PC-3 (cell line): ENCODE data around the gene P2RX4. TPM values are rescaled to one million over a fixed set of nuclear protein-coding genes. Genes with fewer than 3 reads are reported as not detected.

ENCODE experiments used
- ATAC-seq: fragments of 200-7000 bp; cut with Tn5 transposase; 2 replicates; pipeline ENCODE4 v1.9.1; 2020; ENCODE audit warnings: mild to moderate bottlenecking, moderate library complexity
- BruUV-seq: library from RNA; stranded (reverse); fragments of 400-500 nt; replicated peaks from 2 replicates; lab custom pipeline; 2021; lab: Mats Ljungman, UMichigan
- CTCF ChIA-PET: fragments of 300-600 bp; sonication (Branson Sonifier 250); formaldehyde crosslinking; loops from one replicate; lab custom pipeline; 2022; ENCODE audit warnings: antibody characterized with exemption; lab: Charles Lee
- POLR2A ChIA-PET: fragments of 300-600 bp; sonication (Branson Sonifier 250); formaldehyde crosslinking; loops from one replicate; lab custom pipeline; 2022; ENCODE audit warnings: antibody characterized with exemption; ENCODE audit not compliant: unreplicated experiment; lab: Charles Lee
- DNase-seq: peaks from one replicate; pipeline ENCODE4 v3.0.0-alpha.2; 2015
- H2AFZ ChIP-seq: fragments of 300-600 bp; sonication (generic); 2 replicates; pipeline ENCODE4 v1.6.0; 2016; ENCODE audit warnings: antibody characterized with exemption, low read length
- H3F3A ChIP-seq: fragments of 300-600 bp; sonication (generic); one replicate; pipeline ENCODE4 v1.6.0; 2017; ENCODE audit warnings: antibody characterized with exemption, low read length, control low read depth, mild to moderate bottlenecking; ENCODE audit not compliant: unreplicated experiment
- H3K27ac ChIP-seq: fragments of 300-600 bp; sonication (generic); 2 replicates; pipeline ENCODE4 v1.5.1; 2016; ENCODE audit warnings: mild to moderate bottlenecking, low read length
- H3K27me3 ChIP-seq: fragments of 300-600 bp; sonication (generic); 2 replicates; pipeline ENCODE4 v1.6.1; 2016; ENCODE audit warnings: low read length, mixed read lengths
- H3K36me3 ChIP-seq: fragments of 300-600 bp; sonication (generic); 2 replicates; pipeline ENCODE4 v1.6.1; 2016; ENCODE audit warnings: low read depth, mixed run types, low read length, mixed read lengths
- H3K4me1 ChIP-seq: fragments of 300-600 bp; sonication (generic); 2 replicates; pipeline ENCODE4 v1.5.1; 2016; ENCODE audit warnings: low read length; ENCODE audit not compliant: insufficient read depth
- H3K4me2 ChIP-seq: fragments of 300-600 bp; sonication (generic); 2 replicates; pipeline ENCODE4 v1.6.0; 2016; ENCODE audit warnings: low read length
- H3K4me3 ChIP-seq: fragments of 300-600 bp; sonication (generic); 2 replicates; pipeline ENCODE4 v1.5.1; 2016; ENCODE audit warnings: mild to moderate bottlenecking, low read length, mixed read lengths
- H3K79me2 ChIP-seq: fragments of 300-600 bp; sonication (generic); 2 replicates; pipeline ENCODE4 v1.6.1; 2017; ENCODE audit warnings: low read length, mixed read lengths
- H3K9ac ChIP-seq: fragments of 300-600 bp; sonication (generic); 2 replicates; pipeline ENCODE4 v1.6.0; 2016; ENCODE audit warnings: mild to moderate bottlenecking, low read length
- H3K9me2 ChIP-seq: fragments of 300-600 bp; sonication (generic); replicated peaks from 2 replicates; pipeline ENCODE4 v1.6.1; 2016; ENCODE audit warnings: mixed run types, low read length, mixed read lengths
- H3K9me3 ChIP-seq: fragments of 300-600 bp; sonication (generic); 2 replicates; pipeline ENCODE4 v1.6.1; 2016; ENCODE audit warnings: low read length, mixed read lengths
- H4K20me1 ChIP-seq: fragments of 300-600 bp; sonication (generic); 2 replicates; pipeline ENCODE4 v1.6.1; 2016; ENCODE audit warnings: low read length, mixed read lengths
- EZH2 ChIP-seq: fragments of 300-600 bp; sonication (generic); IDR thresholded peaks from one replicate; pipeline ENCODE4 v1.6.1; 2017; ENCODE audit warnings: antibody characterized with exemption, mild to moderate bottlenecking, low read length; ENCODE audit not compliant: unreplicated experiment
- EZH2phosphoT487 ChIP-seq: fragments of 300-600 bp; sonication (generic); IDR thresholded peaks from 2 replicates; pipeline ENCODE4 v1.6.1; 2018; ENCODE audit warnings: mild to moderate bottlenecking, antibody characterized with exemption, low read length, borderline replicate concordance
- intact Hi-C: fragments of 100-400 bp; cut with micrococcal nuclease; formaldehyde crosslinking; loops from 2 replicates; pipeline ENCODE4 v1.9.0; 2023
- total RNA-seq: library from RNA; depleted of rRNA; stranded (reverse); fragments of >200 nt; gene quantifications from 2 replicates; pipeline ENCODE4 v1.2.3, GENCODE V29; 2014
- TF ChIP-seq, protein P1 (sequence below): fragments of 300-600 bp; sonication (generic); conservative IDR thresholded peaks from 2 replicates; pipeline ENCODE4 v1.5.1; 2017; ENCODE audit warnings: antibody characterized with exemption, low read depth, mild to moderate bottlenecking, low read length

P2RX4 gene
- total RNA-seq, 1 experiment from 2014 or later = 21.6 TPM

DNA sequence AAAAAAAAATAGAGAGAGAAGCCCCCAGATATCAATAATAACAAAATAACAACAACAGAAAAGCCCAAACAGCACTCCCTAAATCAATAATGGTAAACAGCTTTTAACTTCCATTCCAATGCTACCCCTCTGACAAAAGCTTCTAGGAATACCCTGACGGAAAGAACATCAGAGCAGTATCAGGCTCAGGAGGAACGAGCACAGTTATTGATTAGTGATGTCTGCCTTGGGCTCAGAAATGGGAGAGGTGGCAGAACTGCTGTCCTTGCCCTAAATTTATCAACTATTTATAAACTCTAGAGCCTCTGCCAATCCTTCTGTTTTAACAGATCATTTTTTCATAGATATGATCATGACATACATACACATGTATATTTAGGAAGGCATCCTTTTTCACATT lies 41.9 kb downstream of the P2RX4 start:
- CTCF ChIA-PET = interaction anchor here (0.6 kb wide), 1 partner anchor 44 kb away, joined by 8 read pairs; the partner anchor contains the start of gene CAMKK2
- no peaks in the 10 kb centered on the region for H4K20me1 ChIP-seq

DNA sequence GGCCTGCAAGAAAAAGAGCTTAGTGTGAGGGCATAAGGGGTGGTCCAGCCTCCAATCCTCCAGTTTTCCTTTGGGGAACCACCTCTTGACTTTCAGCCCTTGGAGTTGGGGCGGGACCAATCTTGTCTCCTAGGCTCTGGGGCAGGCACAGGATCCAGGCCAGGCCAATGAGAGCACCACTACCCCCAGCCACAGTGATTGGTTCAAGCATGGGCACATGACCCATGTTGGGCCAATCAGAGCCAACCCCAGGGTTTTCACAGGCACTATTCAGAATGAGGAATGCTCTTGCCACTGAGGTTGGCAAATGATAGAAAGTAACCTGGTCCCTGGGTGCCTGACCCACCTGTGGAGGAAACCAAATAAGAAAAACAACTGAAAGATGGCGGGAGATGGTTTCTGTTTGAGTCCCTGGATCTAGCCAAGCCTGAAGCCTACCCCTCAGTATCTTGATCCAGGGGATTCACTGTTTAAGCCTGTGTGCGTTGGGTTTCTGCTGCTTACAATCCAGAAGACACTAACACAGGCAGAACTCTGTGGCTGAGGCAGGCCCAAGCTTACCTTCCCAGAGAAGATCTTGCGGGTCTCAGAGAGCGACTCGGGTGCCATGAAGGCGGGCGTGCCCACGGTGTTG lies 42.9 kb downstream of the P2RX4 start:
- Histone ChIP-seq H3K36me3 (peaks cover 45% of the 10 kb centered on the region), H3K4me2 (no peak overlapping the region), H2AFZ (no peak overlapping the region), H3K9me3 (no peaks in the 10 kb centered on the region), H3K79me2 (no peaks in the 10 kb centered on the region), H3F3A (no peaks in the 10 kb centered on the region), H3K27me3 (no peaks in the 10 kb centered on the region), H4K20me1 (no peaks in the 10 kb centered on the region), H3K9ac (no peak overlapping the region), H3K4me1 (no peaks in the 10 kb centered on the region), H3K27ac (no peak overlapping the region), H3K4me3 (no peak overlapping the region), H3K9me2 (no peaks in the 10 kb centered on the region)
- intact Hi-C loops = no loop called here
- peak; percentile 21 for DNase-seq
- no TSS peak for BruUV-seq
- ATAC-seq = peak; percentile 24; the same call in 1 of the 2 replicates
- TF ChIP-seq, protein P1, sequence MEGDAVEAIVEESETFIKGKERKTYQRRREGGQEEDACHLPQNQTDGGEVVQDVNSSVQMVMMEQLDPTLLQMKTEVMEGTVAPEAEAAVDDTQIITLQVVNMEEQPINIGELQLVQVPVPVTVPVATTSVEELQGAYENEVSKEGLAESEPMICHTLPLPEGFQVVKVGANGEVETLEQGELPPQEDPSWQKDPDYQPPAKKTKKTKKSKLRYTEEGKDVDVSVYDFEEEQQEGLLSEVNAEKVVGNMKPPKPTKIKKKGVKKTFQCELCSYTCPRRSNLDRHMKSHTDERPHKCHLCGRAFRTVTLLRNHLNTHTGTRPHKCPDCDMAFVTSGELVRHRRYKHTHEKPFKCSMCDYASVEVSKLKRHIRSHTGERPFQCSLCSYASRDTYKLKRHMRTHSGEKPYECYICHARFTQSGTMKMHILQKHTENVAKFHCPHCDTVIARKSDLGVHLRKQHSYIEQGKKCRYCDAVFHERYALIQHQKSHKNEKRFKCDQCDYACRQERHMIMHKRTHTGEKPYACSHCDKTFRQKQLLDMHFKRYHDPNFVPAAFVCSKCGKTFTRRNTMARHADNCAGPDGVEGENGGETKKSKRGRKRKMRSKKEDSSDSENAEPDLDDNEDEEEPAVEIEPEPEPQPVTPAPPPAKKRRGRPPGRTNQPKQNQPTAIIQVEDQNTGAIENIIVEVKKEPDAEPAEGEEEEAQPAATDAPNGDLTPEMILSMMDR = no peak
- TF ChIP-seq EZH2 (no peak), EZH2phosphoT487 (no peak)
- POLR2A ChIA-PET = no interaction called here
- CTCF ChIA-PET = no interaction called here

More for the DNA sequence above, 41.9 kb downstream of the P2RX4 start:
- H2AFZ ChIP-seq = no peak overlapping the region
- no peaks in the 10 kb centered on the region for H3K27me3 ChIP-seq
- no peaks in the 10 kb centered on the region for H3K9me2 ChIP-seq
- no peak overlapping the region for H3K4me2 ChIP-seq
- H3F3A ChIP-seq = no peaks in the 10 kb centered on the region
- H3K27ac ChIP-seq = no peak overlapping the region
- no peaks in the 10 kb centered on the region for H3K79me2 ChIP-seq
- intact Hi-C loops = no loop called here
- H3K4me1 ChIP-seq = no peaks in the 10 kb centered on the region
- H3K36me3 ChIP-seq = peaks cover 45% of the 10 kb centered on the region
- no peak overlapping the region for H3K4me3 ChIP-seq
- ATAC-seq (no peak), DNase-seq (no peak)
- TF ChIP-seq, protein P1 = no peak
- TF ChIP-seq EZH2phosphoT487 (no peak), EZH2 (no peak)
- no peak overlapping the region for H3K9ac ChIP-seq
- H3K9me3 ChIP-seq = no peaks in the 10 kb centered on the region
- no TSS peak for BruUV-seq
- POLR2A ChIA-PET = no interaction called here

DNA sequence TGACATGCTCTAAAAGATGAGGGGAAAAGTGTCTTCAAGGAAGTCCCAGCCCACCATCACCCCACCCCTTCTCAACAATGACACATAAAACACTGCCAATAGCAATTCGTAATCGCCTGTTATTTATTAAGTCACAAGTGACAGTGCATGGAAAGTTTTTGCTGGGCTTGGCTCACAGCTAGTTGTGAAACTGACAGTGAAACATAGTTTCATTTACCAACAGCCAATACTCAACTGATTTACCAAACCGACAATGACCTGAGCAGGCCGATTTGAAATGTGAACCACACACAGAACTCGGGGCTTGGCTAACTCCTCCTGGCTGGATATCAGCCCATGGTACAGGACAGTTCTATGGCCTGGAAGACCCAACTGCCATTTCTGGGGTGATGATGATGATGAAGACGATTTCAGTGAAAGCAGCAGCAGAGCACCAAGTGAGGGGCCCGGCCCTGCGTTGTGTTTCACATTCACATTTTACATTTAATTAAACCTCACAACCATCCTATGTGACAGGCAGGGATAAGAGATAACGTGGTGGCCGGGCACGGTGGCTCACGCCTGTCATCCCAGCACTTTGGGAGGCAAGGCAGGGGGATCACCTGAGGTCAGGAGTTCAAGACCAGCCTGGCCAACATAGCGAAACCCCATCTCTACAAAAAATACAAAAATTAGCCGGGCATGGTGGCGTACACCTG lies 43.9 kb downstream of the P2RX4 start:
- no peak overlapping the region for H3K4me3 ChIP-seq
- no peak overlapping the region for H3K27ac ChIP-seq
- BruUV-seq = no TSS peak
- H3K79me2 ChIP-seq = no peaks in the 10 kb centered on the region
- H3K4me1 ChIP-seq = no peaks in the 10 kb centered on the region
- H3F3A ChIP-seq = no peaks in the 10 kb centered on the region
- peaks cover 45% of the 10 kb centered on the region for H3K36me3 ChIP-seq
- intact Hi-C loops = no loop called here
- CTCF ChIA-PET = no interaction called here
- no peak overlapping the region for H3K4me2 ChIP-seq
- no peak for ATAC-seq
- H3K9me3 ChIP-seq = no peaks in the 10 kb centered on the region
- no peak overlapping the region for H2AFZ ChIP-seq
- no peak for DNase-seq
- H3K9ac ChIP-seq = no peak overlapping the region
- H3K27me3 ChIP-seq = no peaks in the 10 kb centered on the region
- TF ChIP-seq EZH2 (no peak), EZH2phosphoT487 (no peak)
- TF ChIP-seq, protein P1 = no peak
- POLR2A ChIA-PET = no interaction called here
- H3K9me2 ChIP-seq = no peaks in the 10 kb centered on the region
- no peaks in the 10 kb centered on the region for H4K20me1 ChIP-seq
